HG03108 (cell line): ENCODE measurements around the gene PCDHA2.
"Not testable (repeated sequence)": the region's sequence is repeated elsewhere in the genome, so short reads cannot be mapped to it uniquely, and the experiment has no call there.

Experiments
- ATAC-seq: cut with Tn5 transposase; IDR thresholded peaks from one replicate; pipeline ENCODE4 v1.9.1; 2021; ENCODE audit warnings: moderate library complexity; ENCODE audit not compliant: unreplicated experiment

Gene PCDHA2

GRCh38 chr5:140794595-140795258 is at the start of gene PCDHA2:
PCDHA2 (plus strand) TSS chr5:140794852.
- ATAC-seq: no peak

- ATAC-seq: no peak
Measured at GRCh38 chr5:140753561-140753960, 41.1 kb upstream of the PCDHA2 start.

GRCh38 chr5:140764177-140764973 is 30.3 kb upstream of the PCDHA2 start:
- no peak for ATAC-seq

GRCh38 chr5:140767444-140767843 is 27.2 kb upstream of the PCDHA2 start:
- ATAC-seq: no peak

DNA sequence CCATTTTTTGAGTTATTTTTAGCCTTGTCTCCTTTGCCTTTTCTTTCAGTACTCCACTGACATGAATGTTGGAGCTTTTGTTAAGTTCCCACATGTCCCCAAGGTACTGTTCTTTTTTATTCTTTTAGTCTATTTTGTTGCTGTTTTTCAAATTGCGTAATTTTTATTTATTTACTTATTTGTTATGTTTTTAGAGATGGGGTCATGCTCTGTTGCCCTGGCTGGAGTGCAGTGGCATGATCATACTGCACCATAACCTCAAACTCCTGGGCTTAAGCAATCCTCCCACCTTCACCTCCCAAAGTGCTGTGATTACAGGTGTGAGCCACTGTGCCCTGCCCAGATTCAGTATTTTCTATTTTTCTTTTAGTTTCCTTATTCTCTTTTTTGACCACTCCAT is 14.1 kb upstream of the PCDHA2 start:
- no peak for ATAC-seq

DNA sequence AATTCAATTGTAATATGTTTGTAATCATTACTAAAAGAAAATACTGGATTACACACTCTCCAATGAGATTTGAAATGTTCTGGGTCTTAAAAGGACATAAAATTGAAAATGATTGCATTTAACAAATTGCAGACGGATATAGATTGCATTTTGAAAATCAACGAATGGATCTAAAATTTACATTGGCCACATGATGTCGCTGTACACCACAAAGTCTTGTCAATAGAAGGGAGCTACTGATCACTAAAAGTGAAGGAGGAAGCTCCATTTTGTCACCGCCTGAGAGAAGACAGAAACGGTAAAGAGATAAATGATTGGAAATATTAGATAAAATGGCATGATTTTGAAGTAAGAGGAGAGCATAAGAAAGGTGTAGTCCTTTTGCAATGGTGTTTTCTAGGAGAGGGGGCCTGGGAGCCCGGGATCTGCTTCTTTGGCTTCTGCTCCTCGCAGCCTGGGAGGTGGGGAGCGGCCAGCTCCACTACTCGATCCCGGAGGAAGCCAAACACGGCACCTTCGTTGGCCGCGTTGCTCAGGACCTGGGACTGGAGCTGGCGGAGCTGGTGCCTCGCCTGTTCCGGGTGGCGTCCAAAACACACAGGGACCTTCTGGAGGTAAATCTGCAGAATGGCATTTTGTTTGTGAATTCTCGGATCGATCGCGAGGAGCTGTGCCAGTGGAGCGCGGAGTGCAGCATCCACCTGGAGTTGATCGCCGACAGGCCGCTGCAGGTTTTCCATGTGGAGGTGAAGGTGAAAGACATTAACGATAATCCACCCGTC is 8.6 kb upstream of the PCDHA2 start, which contains the start of gene PCDHA1:
TSS of gene PCDHA1 (plus strand) at position 236 of the 782 bp plus-strand sequence.
- no peak for ATAC-seq

GRCh38 chr5:140787422-140787821 is 7.2 kb upstream of the PCDHA2 start:
- not testable (repeated sequence) for ATAC-seq

GRCh38 chr5:140787849-140788504 is 6.7 kb upstream of the PCDHA2 start:
- ATAC-seq: not testable (repeated sequence)

DNA sequence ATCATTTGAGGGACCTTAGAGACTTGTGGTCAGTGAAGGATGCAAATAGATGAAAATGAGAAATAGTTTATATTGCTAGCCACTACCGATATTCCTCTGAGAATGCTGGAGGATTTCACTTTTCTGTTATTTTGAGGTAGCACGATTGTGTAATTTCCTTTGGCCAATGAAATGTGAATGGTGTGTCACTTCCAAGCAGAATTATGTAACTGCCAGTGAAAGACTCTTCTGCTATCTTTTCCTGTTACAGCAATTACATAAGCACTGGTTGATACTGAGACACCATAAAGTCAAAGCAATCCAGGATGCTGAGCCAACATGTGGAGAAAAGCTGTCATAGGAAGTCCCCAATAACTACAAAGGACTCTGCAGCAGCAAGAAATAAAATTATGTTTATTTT is 3.6 kb upstream of the PCDHA2 start:
- ATAC-seq: no peak

DNA sequence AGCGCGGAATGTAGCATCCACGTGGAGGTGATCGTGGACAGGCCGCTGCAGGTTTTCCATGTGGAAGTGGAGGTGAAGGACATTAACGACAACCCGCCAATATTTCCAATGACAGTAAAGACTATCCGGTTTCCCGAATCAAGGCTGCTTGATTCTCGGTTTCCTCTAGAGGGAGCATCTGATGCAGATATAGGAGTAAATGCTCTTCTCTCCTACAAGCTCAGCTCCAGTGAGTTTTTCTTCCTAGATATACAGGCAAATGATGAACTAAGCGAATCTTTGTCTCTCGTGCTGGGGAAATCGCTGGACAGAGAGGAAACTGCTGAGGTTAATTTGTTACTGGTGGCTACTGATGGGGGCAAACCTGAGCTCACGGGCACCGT is 598 bp downstream of the PCDHA2 start:
- no peak for ATAC-seq

- ATAC-seq: not testable (repeated sequence)
Measured at GRCh38 chr5:140796072-140796717, 1.5 kb downstream of the PCDHA2 start.

GRCh38 chr5:140796718-140797095 is 2.1 kb downstream of the PCDHA2 start:
- no peak for ATAC-seq

- no peak for ATAC-seq
Measured at GRCh38 chr5:140800816-140801493, 6.3 kb downstream of the PCDHA2 start, which contains the start of gene PCDHA3. PCDHA3 (plus strand) TSS chr5:140801057.

- no peak for ATAC-seq
Measured at GRCh38 chr5:140801494-140801841, 6.8 kb downstream of the PCDHA2 start.

GRCh38 chr5:140802381-140802780 is 7.7 kb downstream of the PCDHA2 start:
- not testable (repeated sequence) for ATAC-seq

- ATAC-seq: no peak
Measured at GRCh38 chr5:140802781-140803271, 8.2 kb downstream of the PCDHA2 start.

- no peak for ATAC-seq
Measured at GRCh38 chr5:140806834-140807775, 12.5 kb downstream of the PCDHA2 start, which contains the start of gene PCDHA4. PCDHA4 (plus strand) TSS chr5:140807068.

DNA sequence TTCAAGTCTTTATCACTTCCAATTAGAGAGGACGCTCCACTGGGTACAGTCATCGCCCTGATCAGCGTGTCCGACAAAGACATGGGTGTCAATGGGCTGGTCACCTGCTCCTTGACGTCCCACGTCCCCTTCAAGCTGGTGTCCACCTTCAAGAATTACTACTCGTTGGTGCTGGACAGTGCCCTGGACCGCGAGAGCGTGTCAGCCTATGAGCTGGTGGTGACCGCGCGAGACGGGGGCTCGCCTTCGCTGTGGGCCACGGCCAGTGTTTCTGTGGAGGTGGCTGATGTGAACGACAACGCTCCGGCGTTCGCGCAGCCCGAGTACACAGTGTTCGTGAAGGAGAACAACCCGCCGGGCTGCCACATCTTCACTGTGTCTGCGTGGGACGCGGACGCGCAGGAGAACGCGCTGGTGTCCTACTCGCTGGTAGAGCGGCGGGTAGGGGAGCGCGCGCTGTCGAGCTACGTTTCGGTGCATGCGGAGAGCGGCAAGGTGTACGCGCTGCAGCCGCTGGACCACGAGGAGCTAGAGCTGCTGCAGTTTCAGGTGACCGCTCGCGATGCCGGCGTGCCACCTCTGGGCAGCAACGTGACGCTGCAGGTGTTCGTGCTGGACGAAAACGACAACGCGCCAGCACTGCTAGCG is 13.7 kb downstream of the PCDHA2 start:
- not testable (repeated sequence) for ATAC-seq
